ENCODE results near the gene HOXA9. TPM values are rescaled to one million over a fixed set of nuclear protein-coding genes. Genes with fewer than 3 reads are reported as not detected.

Gene HOXA9
- polyA plus RNA-seq, 1 donor (not counting 4 experiments of a cell fraction or from before 2014, with no cell fraction given): 28.1 TPM

DNA sequence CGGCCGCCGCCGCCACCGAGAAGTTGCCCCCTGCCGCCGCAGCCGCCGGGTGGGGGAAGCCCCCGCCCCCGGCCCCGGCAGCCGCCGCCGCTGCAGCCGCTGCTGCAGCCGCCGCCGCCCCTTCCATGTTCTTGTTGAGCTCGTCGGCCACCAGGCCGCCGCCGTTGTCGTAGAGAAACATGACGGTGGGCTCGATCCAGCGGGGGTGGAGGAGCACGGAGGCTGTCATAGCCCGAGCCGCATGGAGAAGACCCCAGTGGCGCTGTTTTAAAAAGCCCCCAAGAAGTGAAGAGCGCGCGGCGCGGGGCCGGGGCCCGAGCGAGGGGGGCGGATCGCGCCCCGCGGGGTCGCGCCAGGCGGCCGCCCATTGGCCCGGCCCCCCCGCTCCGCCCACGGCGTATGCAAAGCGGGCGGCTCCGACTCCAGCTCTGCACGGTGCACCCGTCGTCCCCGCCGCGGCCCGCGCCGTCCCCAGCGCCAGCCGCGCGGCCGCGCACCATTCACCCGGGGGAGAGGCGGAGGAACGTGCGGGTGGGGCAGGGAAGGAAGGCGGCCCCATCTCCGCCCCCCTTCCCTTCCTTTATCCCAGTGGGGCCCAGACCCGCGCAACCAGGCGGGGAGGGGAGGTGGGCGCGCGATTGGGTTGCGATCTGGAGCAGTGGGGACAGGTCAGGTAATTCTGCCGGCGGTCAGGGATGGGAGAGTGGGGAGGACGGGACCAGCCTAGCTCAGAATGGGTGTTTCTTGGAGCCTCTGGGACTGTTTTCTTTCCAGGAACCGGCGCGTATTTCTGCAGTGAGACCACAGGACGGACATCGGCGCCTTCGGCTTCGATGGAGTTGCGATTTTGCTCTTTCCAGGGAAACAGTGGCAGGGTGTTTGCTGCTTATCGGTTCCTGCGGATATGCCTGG is 34.8 kb upstream of the HOXA9 start, which contains the start of gene HOXA13:
Gene HOXA13 (minus strand): TSS at position 243 of the 912 bp plus-strand sequence. CDS start 14 bp downstream, at position 229.
- Histone ChIP-seq H3K4me2 (ENCODE audit: control insufficient read depth, extremely low read depth, insufficient read depth, low read depth, low read length) (peak within 1 kb of the TSS; percentile 82), H3K9ac (ENCODE audit: control insufficient read depth, extremely low read depth, insufficient read depth, low read length) (no peak within 1 kb of the TSS), H2AFZ (ENCODE audit: control insufficient read depth, low read length) (peak within 1 kb of the TSS; percentile 15), H3K27me3 (ENCODE audit: control insufficient read depth, extremely low read depth, insufficient read depth, low read length) (peaks cover 85% of the 10 kb centered on the region), H3K9me1 (ENCODE audit: control insufficient read depth, extremely low read depth, insufficient read depth, low read length) (no peaks in the 10 kb centered on the region), H4K20me1 (ENCODE audit: control insufficient read depth, extremely low read depth, insufficient read depth, low read length) (no peaks in the 10 kb centered on the region), H3K4me3 (ENCODE audit: control insufficient read depth in 2 of 3, extremely low read depth in 1 of 3, insufficient read depth in 2 of 3, low read depth in 1 of 3, low read length in 3 of 3) (peak within 1 kb of the TSS; percentile 9 to 57 (median 52)), H3K4me1 (ENCODE audit: control insufficient read depth, extremely low read depth, insufficient read depth, low read length) (peaks cover 7% of the 10 kb centered on the region), H3K9me3 (ENCODE audit: control insufficient read depth, low read depth, low read length) (no peaks in the 10 kb centered on the region), H3K27ac (ENCODE audit: control insufficient read depth, insufficient read depth, low read length) (no peak within 1 kb of the TSS), H3K79me2 (ENCODE audit: control insufficient read depth, insufficient read depth, low read length) (no peaks in the 10 kb centered on the region), H3K36me3 (ENCODE audit: control insufficient read depth in 2 of 2, extremely low read depth in 1 of 2, insufficient read depth in 2 of 2, low read length in 2 of 2) (no peaks in the 10 kb centered on the region)
- TF ChIP-seq EZH2 (IDR thresholded peaks at IDR 0.05; ENCODE audit: low read length) (peak; percentile 80), CTCF (optimal IDR thresholded peaks at IDR 0.05 in 1 of 3, IDR thresholded peaks at IDR 0.05 in 1 of 3, conservative IDR thresholded peaks at IDR 0.05 in 1 of 3; ENCODE audit: extremely low read depth in 1 of 3, insufficient read depth in 2 of 3, low read length in 3 of 3) (no peak)
- DNase-seq (ENCODE audit: low read depth, low spot score): no peak
- dilution Hi-C loops (cut with MboI; ENCODE audit: extremely low pct_ligation_motif_present, low sequenced_read_pairs): loop anchor here (25.0 kb wide), 1 partner anchor 387 kb away; no protein-coding TSS in a partner anchor
- no peak for FAIRE-seq

DNA sequence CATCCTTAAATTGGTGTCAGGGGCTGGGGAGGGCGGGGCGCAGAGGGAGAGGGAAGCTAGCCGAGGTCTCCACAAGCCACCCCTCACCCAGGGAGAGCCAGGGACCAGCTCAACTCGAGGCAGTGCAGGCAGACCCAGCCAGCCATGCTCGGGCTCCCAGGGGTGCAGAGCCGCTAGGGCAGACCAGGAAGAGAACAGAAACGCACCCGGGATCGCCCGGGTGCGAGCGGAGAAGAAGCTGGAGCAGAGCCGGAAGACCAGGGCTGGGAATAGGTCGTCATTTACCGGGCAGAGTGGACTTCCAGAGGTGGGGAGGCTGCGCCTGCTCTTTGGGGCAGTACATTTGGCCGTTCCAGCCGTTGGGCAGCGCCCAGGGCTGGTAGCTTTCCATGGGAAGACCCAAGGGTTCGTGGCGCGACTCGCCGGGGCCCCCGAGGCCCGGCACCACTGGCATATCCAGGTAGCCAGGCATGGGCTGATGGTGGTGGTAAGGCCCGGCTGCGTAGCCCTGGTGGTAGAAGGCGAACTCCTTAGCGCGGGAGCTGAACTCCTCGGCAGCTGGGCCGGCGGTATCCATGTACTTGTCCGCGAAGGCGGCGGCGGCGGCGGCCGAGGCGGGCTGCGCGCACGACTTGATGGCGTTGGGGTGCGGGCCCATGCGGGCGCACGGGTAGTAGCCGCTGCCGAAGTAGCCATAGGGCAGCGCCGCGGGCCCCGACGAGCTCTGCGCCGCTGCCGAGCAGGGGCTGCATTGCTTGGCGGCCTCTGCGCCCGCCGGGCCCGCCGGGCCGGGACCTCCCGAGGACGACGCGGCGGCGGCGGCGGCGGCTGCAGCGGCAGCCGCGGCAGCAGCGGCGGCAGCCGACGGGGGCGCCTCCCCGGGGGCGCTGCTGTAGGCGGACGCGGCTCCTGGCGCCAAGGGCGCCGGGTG is 33.8 kb upstream of the HOXA9 start:
- Histone ChIP-seq H3K4me3 (ENCODE audit: control insufficient read depth in 2 of 3, extremely low read depth in 1 of 3, insufficient read depth in 2 of 3, low read depth in 1 of 3, low read length in 3 of 3) (peak overlapping the region in 1 of 3 experiments; percentile 43), H3K27me3 (ENCODE audit: control insufficient read depth, extremely low read depth, insufficient read depth, low read length) (peaks cover 84% of the 10 kb centered on the region), H3K4me2 (ENCODE audit: control insufficient read depth, extremely low read depth, insufficient read depth, low read depth, low read length) (peak overlapping the region; percentile 67), H3K79me2 (ENCODE audit: control insufficient read depth, insufficient read depth, low read length) (no peaks in the 10 kb centered on the region), H3K9me1 (ENCODE audit: control insufficient read depth, extremely low read depth, insufficient read depth, low read length) (no peaks in the 10 kb centered on the region), H3K9ac (ENCODE audit: control insufficient read depth, extremely low read depth, insufficient read depth, low read length) (no peak overlapping the region), H3K36me3 (ENCODE audit: control insufficient read depth in 2 of 2, extremely low read depth in 1 of 2, insufficient read depth in 2 of 2, low read length in 2 of 2) (no peaks in the 10 kb centered on the region), H2AFZ (ENCODE audit: control insufficient read depth, low read length) (no peak overlapping the region), H4K20me1 (ENCODE audit: control insufficient read depth, extremely low read depth, insufficient read depth, low read length) (no peaks in the 10 kb centered on the region), H3K4me1 (ENCODE audit: control insufficient read depth, extremely low read depth, insufficient read depth, low read length) (peaks cover 7% of the 10 kb centered on the region), H3K27ac (ENCODE audit: control insufficient read depth, insufficient read depth, low read length) (no peak overlapping the region), H3K9me3 (ENCODE audit: control insufficient read depth, low read depth, low read length) (no peaks in the 10 kb centered on the region)
- dilution Hi-C loops (cut with MboI; ENCODE audit: extremely low pct_ligation_motif_present, low sequenced_read_pairs): no loop called here
- no peak for FAIRE-seq
- TF ChIP-seq EZH2 (IDR thresholded peaks at IDR 0.05; ENCODE audit: low read length): peak; percentile 99
- TF ChIP-seq CTCF (optimal IDR thresholded peaks at IDR 0.05 in 1 of 3, IDR thresholded peaks at IDR 0.05 in 1 of 3, conservative IDR thresholded peaks at IDR 0.05 in 1 of 3; ENCODE audit: extremely low read depth in 1 of 3, insufficient read depth in 2 of 3, low read length in 3 of 3): no peak
- DNase-seq (ENCODE audit: low read depth, low spot score): no peak

Measured in keratinocyte (primary cell).